ENCODE results near the gene DPP6.

Gene DPP6

GRCh38 chr7:154679379-154680053 is 627.3 kb downstream of the DPP6 start:
- no peak for DNase-seq

GRCh38 chr7:154680894-154681659 is 628.9 kb downstream of the DPP6 start:
- DNase-seq, result no peak

GRCh38 chr7:154682003-154682402 is 629.8 kb downstream of the DPP6 start:
- DNase-seq, result no peak

GRCh38 chr7:154684666-154685563 is 632.7 kb downstream of the DPP6 start:
- no peak for DNase-seq

GRCh38 chr7:154685564-154685901 is 633.3 kb downstream of the DPP6 start:
- no peak for DNase-seq

GRCh38 chr7:154686305-154686704 is 634.1 kb downstream of the DPP6 start:
- no peak for DNase-seq

GRCh38 chr7:154688952-154689351 is 636.8 kb downstream of the DPP6 start:
- no peak for DNase-seq

- no peak for DNase-seq
These were observed 638.2 kb downstream of the DPP6 start for GRCh38 chr7:154690411-154690810.

- DNase-seq, result no peak
These were observed 641.5 kb downstream of the DPP6 start for GRCh38 chr7:154693661-154694060.

GRCh38 chr7:154695836-154696235 is 643.6 kb downstream of the DPP6 start:
- DNase-seq, result no peak

- DNase-seq, result no peak
These were observed 644.4 kb downstream of the DPP6 start for GRCh38 chr7:154696556-154696955.

- no peak for DNase-seq
These were observed 646.6 kb downstream of the DPP6 start for GRCh38 chr7:154698726-154699291.

GRCh38 chr7:154699417-154699816 is 647.2 kb downstream of the DPP6 start:
- no peak for DNase-seq

- no peak for DNase-seq
These were observed 657.8 kb downstream of the DPP6 start for GRCh38 chr7:154709840-154710520.

GRCh38 chr7:154720016-154720415 is 667.8 kb downstream of the DPP6 start:
- DNase-seq, result no peak

- no peak for DNase-seq
These were observed 668.9 kb downstream of the DPP6 start for GRCh38 chr7:154721086-154721485.

GRCh38 chr7:154726368-154726767 is 674.2 kb downstream of the DPP6 start:
- DNase-seq, result no peak

GRCh38 chr7:154729056-154729455 is 676.9 kb downstream of the DPP6 start:
- DNase-seq, result no peak

GRCh38 chr7:154735766-154736165 is 683.6 kb downstream of the DPP6 start:
- DNase-seq, result no peak

GRCh38 chr7:154736389-154736788 is 684.2 kb downstream of the DPP6 start:
- DNase-seq, result no peak

- no peak for DNase-seq
These were observed 686.0 kb downstream of the DPP6 start for GRCh38 chr7:154738216-154738615.

- DNase-seq, result no peak
These were observed 688.9 kb downstream of the DPP6 start for GRCh38 chr7:154741131-154741530.

- DNase-seq, result no peak
These were observed 691.0 kb downstream of the DPP6 start for GRCh38 chr7:154743206-154743605.
